NT2/D1 (cell line): ENCODE data around the gene SYNGR4.
A peak's percentile ranks its signal among the peaks of the same experiment; 100 is the strongest.
"Not testable (repeated sequence)": the region's sequence is repeated elsewhere in the genome, so short reads cannot be mapped to it uniquely, and the experiment has no call there.

Source experiments
- DNase-seq: peaks from one replicate; pipeline ENCODE4 v3.0.0-alpha.2; 2011; ENCODE audit warnings: low read depth, low spot score
- H3K27me3 ChIP-seq: 2 replicates; pipeline ENCODE4 v1.6.0; 2011; ENCODE audit warnings: mild to moderate bottlenecking; ENCODE audit not compliant: insufficient read length, insufficient read depth
- H3K36me3 ChIP-seq: 2 replicates; pipeline ENCODE4 v1.6.1; 2011; ENCODE audit warnings: mild to moderate bottlenecking, low read length, mixed read lengths; ENCODE audit not compliant: insufficient read depth, insufficient read length
- H3K4me1 ChIP-seq: 2 replicates; pipeline ENCODE4 v1.5.1; 2011; ENCODE audit not compliant: insufficient read depth, insufficient read length
- H3K4me3 ChIP-seq: 2 replicates; pipeline ENCODE4 v1.5.1; 2011; ENCODE audit warnings: low read depth; ENCODE audit not compliant: insufficient read length
- H3K9ac ChIP-seq: 2 replicates; pipeline ENCODE4 v1.6.0; 2011; ENCODE audit warnings: low read depth; ENCODE audit not compliant: insufficient read length
- H3K9me3 ChIP-seq: 2 replicates; pipeline ENCODE4 v1.5.1; 2011; ENCODE audit warnings: mild to moderate bottlenecking, low read length; ENCODE audit not compliant: insufficient read depth
- SUZ12 ChIP-seq: IDR thresholded peaks from 2 replicates; pipeline ENCODE4 v1.6.1; 2011; ENCODE audit not compliant: insufficient read length, insufficient read depth; ENCODE audit errors: extremely low read depth
- YY1 ChIP-seq: IDR thresholded peaks from 2 replicates; pipeline ENCODE4 v1.6.1; 2011; ENCODE audit not compliant: insufficient read length, insufficient read depth
- ZNF274 ChIP-seq: IDR thresholded peaks from 2 replicates; pipeline ENCODE4 v1.6.1; 2011; ENCODE audit warnings: mild to moderate bottlenecking, low read depth, low read length

SYNGR4 gene

DNA sequence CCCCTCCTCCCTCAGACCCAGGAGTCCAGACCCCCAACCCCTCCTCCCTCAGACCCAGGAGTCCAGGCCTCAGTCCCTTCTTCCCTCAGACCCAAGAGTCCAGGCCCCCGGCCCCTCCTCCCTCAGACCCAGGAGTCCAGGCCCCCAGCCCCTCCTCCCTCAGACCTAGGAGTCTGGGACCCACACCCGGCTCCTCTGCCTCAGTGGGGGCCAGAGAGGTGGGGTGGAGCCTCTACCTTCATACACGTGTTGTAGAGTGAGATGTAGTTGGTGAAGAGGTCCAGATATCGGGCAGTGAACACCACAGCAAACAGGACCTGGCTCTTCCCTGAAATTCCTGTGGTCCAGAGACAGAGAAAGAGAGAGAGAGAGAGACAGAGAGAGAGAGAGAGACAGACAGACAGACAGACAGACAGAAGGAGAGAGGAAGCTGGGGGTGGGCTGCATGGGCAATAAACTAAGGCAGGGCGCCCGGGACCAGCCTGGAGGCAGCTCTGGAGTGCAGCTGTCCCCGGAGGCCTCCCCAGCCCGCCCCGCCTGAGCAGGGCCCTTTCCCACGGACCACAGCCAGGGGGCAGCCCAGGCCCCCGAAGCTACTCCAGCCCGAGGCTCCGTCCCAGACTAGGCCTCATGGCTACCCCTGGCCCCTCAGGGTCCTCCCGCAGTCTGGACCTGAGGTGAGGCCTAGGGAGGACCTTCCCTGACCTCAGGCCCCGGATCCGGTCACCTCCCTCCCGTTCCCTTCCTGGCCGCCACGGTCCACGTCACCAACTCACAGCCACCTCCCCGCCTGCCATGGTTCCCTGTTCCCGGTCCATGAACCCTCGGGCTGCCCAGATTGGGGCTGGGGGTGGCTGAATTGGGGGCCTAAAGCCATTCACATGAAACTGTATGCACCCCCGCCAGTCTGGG lies 26.3 kb downstream of the SYNGR4 start:
- TF ChIP-seq YY1: no peak
- TF ChIP-seq SUZ12: no peak
- TF ChIP-seq ZNF274: no peak
- no peak for DNase-seq
- Histone ChIP-seq H3K4me3 (peak overlapping the region; percentile 83), H3K4me1 (peaks cover 11% of the 10 kb centered on the region), H3K27me3 (peaks cover 27% of the 10 kb centered on the region), H3K36me3 (peaks cover 33% of the 10 kb centered on the region), H3K9ac (peak overlapping the region; percentile 98), H3K9me3 (no peaks in the 10 kb centered on the region)

DNA sequence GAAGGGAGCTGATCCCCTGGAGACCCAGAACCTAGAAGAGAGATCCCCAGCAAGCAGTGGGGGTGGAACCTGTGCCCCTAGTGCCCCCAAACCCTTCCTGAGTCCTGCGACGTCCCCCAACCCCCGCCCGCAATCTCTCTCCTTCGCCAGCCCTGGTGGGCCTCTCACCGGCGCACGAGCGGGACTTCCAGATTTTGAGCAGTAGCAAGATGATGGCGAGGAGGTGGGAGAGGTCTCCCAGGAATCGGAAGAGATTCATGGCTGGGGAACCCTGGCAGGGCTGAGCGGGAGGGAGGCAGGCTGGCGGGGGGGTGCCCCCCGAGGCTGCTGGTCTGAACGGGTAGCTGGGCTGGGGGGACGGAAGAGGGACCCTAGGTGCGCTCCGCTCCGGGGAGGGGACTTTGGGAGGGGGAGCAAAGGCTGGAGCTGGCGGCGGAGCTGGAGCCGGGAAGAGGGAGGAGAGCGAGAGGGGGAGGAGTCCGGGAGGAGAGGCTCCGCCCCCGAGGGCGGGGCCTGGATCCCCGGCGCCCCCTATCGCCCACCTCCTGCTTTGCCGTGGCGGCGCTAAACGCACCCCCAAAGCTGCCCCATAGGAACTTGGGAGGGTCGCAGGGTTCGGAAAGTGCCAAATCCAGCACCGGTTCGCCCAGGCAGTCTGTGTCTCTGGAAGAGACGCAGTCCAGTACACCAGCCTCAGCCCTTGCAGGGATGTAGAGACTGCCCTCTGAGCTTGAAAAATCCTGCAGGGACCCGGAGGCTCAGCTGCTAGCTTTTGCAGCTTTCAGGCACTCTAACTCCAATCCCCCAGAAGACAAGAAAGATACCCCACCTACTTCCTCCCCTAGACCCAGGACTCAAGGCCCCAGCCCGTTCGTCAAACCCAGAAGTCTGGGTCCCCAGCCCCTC lies 27.2 kb downstream of the SYNGR4 start, which contains the start of gene KDELR1:
KDELR1 (minus strand) TSS at position 452 of the 906 bp plus-strand sequence; CDS start at position 259, 193 bp downstream.
- Histone ChIP-seq H3K9ac (peak within 1 kb of the TSS; percentile 98), H3K27me3 (peaks cover 36% of the 10 kb centered on the region), H3K4me1 (peaks cover 12% of the 10 kb centered on the region), H3K36me3 (peaks cover 25% of the 10 kb centered on the region), H3K4me3 (peak within 1 kb of the TSS; percentile 83), H3K9me3 (no peaks in the 10 kb centered on the region)
- no peak for DNase-seq
- no peak for TF ChIP-seq SUZ12
- TF ChIP-seq ZNF274: no peak
- TF ChIP-seq YY1: no peak

DNA sequence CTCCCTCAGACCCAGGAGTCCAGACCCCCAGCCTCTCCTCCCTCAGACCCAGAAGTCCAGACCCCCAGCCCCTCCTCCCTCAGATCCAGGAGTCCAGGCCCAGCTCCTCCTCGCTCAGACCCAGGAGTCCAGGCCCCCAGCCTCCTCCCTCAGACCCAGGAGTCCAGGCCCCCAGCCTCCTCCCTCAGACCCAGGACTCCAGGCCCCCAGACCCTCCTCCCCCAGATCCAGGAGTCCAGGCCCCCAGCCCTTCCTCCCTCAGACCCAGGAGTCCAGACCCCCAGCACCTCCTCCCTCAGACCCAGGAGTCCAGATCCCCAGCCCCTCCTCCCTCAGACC lies 27.8 kb downstream of the SYNGR4 start:
- peaks cover 19% of the 10 kb centered on the region for H3K36me3 ChIP-seq
- not testable (repeated sequence) for H3K4me3 ChIP-seq, DNase-seq, H3K9ac ChIP-seq, H3K9me3 ChIP-seq
- peaks cover 42% of the 10 kb centered on the region for H3K27me3 ChIP-seq
- peaks cover 17% of the 10 kb centered on the region for H3K4me1 ChIP-seq

DNA sequence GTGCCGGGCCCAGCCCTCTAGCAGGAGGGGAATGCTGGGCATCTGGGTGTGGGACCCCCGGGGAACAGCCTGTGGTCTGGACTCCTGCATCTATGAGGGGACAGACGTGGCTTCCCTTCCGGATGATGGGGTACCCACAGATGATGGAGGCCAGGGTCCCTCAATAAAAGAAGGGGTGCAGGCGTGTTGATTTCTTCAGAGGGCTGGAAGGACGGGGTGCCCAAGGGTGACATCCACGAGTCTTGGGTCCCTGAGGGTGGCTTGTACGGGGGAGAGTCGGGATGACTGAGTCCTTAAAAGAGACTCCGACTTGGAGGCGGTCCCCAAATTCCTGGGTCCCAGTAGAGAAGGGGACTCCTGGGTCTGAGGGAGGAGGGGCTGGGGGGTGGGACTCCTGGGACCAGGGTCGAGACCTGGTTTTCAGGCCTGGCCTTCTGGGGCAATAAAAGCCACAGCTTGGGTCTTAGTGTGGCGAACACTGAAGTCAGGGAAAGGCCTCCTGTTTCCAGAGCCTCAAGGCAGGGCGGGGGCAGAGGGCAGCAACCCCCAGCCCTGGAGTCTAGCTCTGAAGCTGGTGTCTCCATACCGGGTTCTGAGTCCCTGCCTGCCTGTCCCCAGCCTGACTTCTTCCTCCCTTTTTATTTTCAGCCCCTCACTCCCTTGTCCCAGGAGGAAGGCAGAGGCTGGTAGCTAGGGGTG lies 28.8 kb downstream of the SYNGR4 start:
- H3K36me3 ChIP-seq: peaks cover 10% of the 10 kb centered on the region
- H3K4me3 ChIP-seq: peak overlapping the region; percentile 24
- H3K9ac ChIP-seq: peak overlapping the region; percentile 61
- peaks cover 22% of the 10 kb centered on the region for H3K4me1 ChIP-seq
- TF ChIP-seq ZNF274 (no peak), YY1 (no peak), SUZ12 (no peak)
- DNase-seq: no peak
- H3K27me3 ChIP-seq: peaks cover 53% of the 10 kb centered on the region
- H3K9me3 ChIP-seq: no peaks in the 10 kb centered on the region

DNA sequence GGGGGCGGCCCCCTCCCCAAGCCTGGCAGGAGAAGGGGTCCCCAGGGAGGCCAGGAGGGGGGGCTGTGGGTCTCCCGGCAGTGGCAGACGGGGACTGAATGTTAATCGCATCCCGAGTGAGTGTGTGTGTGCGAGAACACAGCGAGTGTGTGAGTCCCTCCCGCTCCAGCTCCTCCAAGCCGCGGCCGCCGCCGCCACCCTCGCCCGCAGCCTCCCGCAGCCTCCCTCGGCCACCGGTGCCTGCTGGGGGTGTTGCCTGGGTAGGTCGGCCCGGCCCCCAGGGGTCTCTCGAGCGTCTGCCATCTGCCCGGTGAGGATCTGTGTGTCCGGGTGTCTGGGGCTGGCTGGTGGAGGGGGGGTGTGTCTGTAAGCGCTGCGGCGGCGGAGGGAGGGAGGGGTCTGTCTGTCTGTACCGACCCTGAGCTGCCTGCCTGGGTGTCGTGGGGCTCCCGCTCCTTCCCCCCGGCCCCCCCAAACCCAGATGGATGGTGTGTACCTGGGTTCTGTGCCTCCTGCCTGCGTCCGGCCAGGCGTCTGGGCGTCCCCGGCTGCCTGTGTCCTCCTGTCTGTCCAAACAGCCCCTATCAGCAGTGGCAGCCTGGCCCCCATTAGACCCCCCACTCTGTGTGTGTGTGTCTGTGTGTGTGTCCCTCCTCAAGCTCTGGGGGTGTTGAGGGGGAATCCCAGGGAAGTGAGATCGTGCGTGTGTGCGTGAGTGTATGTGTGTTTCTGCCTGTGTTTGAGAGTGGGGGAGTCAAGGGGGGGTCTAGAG lies 29.6 kb downstream of the SYNGR4 start, which contains the start of gene GRIN2D:
GRIN2D (plus strand) TSS at position 110 of the 772 bp plus-strand sequence. CDS start 4,725 bp downstream, outside the sequence.
- no peak for TF ChIP-seq YY1
- no peak for TF ChIP-seq SUZ12
- no peak for TF ChIP-seq ZNF274
- no peak for DNase-seq
- no peaks in the 10 kb centered on the region for H3K9me3 ChIP-seq
- H3K4me1 ChIP-seq: peaks cover 22% of the 10 kb centered on the region
- H3K9ac ChIP-seq: peak within 1 kb of the TSS; percentile 67
- peak within 1 kb of the TSS; percentile 24 for H3K4me3 ChIP-seq
- peaks cover 6% of the 10 kb centered on the region for H3K36me3 ChIP-seq
- H3K27me3 ChIP-seq: peaks cover 54% of the 10 kb centered on the region

DNA sequence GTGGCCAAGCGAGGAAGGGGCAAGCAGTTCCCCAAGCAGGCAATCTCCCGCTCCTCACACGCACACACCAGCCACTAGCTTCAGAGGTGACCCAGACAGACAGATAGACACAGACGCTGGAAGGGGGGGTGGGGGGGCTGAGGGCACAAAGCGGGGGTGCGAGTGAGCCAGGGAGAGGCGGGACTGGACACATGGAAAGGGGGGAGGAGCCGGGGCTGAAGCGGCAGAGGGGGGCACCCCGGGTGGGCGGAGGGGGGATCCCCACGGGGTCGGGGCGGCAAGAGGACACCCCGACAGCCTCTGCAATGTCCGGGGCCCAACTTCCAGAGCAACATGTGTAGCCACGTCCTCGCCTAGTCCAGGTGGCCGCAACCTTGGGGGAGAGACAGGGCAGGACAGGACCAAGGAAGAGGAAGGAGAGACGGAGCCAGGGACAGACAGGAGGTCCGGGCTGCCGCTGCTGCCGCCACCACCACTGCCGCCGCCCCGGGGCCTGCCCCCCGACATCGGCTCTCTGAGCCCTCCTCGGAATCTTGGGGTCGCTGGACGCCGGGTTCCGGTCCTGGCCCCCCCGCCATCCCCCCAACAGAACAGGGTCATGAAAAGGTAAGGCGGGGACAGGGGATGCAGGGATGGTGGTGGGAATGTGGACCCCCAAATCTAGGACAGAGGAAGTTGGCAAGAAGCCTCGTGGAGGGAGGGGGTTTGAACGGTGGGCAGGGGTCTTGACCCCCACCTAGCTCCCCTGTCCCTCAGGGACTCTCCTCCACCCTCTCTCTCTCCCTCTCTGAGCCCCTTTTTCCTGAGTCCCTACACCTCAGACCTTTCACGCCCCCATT lies 30.4 kb downstream of the SYNGR4 start:
- peak; percentile 49 for TF ChIP-seq SUZ12
- no peak for TF ChIP-seq YY1
- TF ChIP-seq ZNF274: no peak
- Histone ChIP-seq H3K9me3 (no peaks in the 10 kb centered on the region), H3K27me3 (peaks cover 54% of the 10 kb centered on the region), H3K36me3 (peaks cover under 1% of the 10 kb centered on the region), H3K9ac (peak overlapping the region; percentile 67), H3K4me3 (peak overlapping the region; percentile 24), H3K4me1 (peaks cover 22% of the 10 kb centered on the region)
- DNase-seq: no peak
